ENCODE results near the gene TNFSF8.
A peak's percentile ranks its signal among the peaks of the same experiment; 100 is the strongest.

DNA sequence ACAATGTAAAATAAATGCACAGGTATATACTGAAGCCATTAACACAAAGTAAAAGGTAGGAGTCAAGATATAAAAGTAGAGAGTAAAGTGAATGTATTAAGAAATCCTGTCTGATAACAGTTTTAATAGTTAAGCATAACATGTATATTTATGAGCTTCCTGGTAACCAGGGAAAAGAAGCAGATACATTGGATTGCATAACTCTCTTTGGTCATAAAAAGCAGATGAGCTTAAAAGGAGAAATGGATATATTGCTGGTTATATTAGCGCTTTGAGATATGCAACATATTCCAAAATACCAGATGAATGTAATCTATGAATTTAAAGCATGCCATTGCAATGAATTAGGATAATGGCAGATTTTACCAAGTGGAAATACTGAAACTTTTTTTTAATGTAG is 6.2 kb upstream of the TNFSF8 start:
- no peak for TF ChIP-seq RFX5 (IDR thresholded peaks at IDR 0.05; ENCODE audit: low read depth, low read length)
- TF ChIP-seq POLR2A (IDR thresholded peaks at IDR 0.05; ENCODE audit: low read depth, low read length) = no peak
- TF ChIP-seq, protein P1, sequence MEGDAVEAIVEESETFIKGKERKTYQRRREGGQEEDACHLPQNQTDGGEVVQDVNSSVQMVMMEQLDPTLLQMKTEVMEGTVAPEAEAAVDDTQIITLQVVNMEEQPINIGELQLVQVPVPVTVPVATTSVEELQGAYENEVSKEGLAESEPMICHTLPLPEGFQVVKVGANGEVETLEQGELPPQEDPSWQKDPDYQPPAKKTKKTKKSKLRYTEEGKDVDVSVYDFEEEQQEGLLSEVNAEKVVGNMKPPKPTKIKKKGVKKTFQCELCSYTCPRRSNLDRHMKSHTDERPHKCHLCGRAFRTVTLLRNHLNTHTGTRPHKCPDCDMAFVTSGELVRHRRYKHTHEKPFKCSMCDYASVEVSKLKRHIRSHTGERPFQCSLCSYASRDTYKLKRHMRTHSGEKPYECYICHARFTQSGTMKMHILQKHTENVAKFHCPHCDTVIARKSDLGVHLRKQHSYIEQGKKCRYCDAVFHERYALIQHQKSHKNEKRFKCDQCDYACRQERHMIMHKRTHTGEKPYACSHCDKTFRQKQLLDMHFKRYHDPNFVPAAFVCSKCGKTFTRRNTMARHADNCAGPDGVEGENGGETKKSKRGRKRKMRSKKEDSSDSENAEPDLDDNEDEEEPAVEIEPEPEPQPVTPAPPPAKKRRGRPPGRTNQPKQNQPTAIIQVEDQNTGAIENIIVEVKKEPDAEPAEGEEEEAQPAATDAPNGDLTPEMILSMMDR (conservative IDR thresholded peaks at IDR 0.05; ENCODE audit: low read depth, low read length) = no peak
- peak; percentile 39; the same call in 1 of the 2 replicates for TF ChIP-seq CEBPB (IDR thresholded peaks at IDR 0.05; ENCODE audit: low read depth, low read length)
- TF ChIP-seq RAD21 (IDR thresholded peaks at IDR 0.05; ENCODE audit: low read length) = no peak
- TF ChIP-seq BHLHE40 (IDR thresholded peaks at IDR 0.05; ENCODE audit: low read depth, low read length) = no peak
- TF ChIP-seq CHD1 (IDR thresholded peaks at IDR 0.05; ENCODE audit: low read depth, low read length) = no peak

Data from IMR-90 (cell line).